Thymus (tissue), 14 donors: ENCODE results near the gene SLC25A25. TPM values are rescaled to one million over a fixed set of nuclear protein-coding genes. Genes with fewer than 3 reads are reported as not detected.
"Not testable (repeated sequence)": the region's sequence is repeated elsewhere in the genome, so short reads cannot be mapped to it uniquely, and the experiment has no call there.

Source experiments
- DNase-seq, 9 donors: peaks; one replicate each; pipeline ENCODE4 v3.0.0-alpha.2; 2013; ENCODE audit warnings: low spot score in 9 of 9, low read depth in 6 of 9, missing footprints in 1 of 9
- H3K27ac ChIP-seq, 2 donors: one replicate each; pipeline ENCODE4 v1.5.1; 2013; ENCODE audit warnings: control low read depth in 1 of 2, low read depth in 1 of 2, low read length in 1 of 2, mild to moderate bottlenecking in 1 of 2, moderate library complexity in 1 of 2
- H3K27me3 ChIP-seq, 2 donors: one replicate each; pipeline ENCODE4 v1.5.1; 2013; ENCODE audit warnings: low read length in 1 of 2; ENCODE audit not compliant: control insufficient read depth in 2 of 2, insufficient read depth in 1 of 2
- H3K36me3 ChIP-seq, 2 donors: one replicate each; pipeline ENCODE4 v1.5.1; 2013; ENCODE audit warnings: low read length in 1 of 2, mild to moderate bottlenecking in 1 of 2, moderate library complexity in 1 of 2; ENCODE audit not compliant: control insufficient read depth in 2 of 2, insufficient read depth in 2 of 2
- H3K4me1 ChIP-seq, 2 donors: one replicate each; pipeline ENCODE4 v1.5.1; 2013; ENCODE audit warnings: low read length in 2 of 2; ENCODE audit not compliant: control insufficient read depth in 2 of 2, insufficient read depth in 2 of 2
- H3K4me3 ChIP-seq, 2 donors: one replicate each; pipeline ENCODE4 v1.5.1; 2013; ENCODE audit warnings: low read length in 2 of 2, control low read depth in 1 of 2, mild to moderate bottlenecking in 1 of 2
- H3K9me3 ChIP-seq, 2 donors: one replicate each; pipeline ENCODE4 v1.5.1; 2013; ENCODE audit warnings: low read length in 1 of 2, mild to moderate bottlenecking in 1 of 2; ENCODE audit not compliant: control insufficient read depth in 2 of 2, insufficient read depth in 1 of 2
- WGBS: extraction: QIAGEN DNeasy Blood & Tissue Kit; methylation state at CpG from one replicate; pipeline ENCODE4 v1.1.7; 2013; 5-methylcytosine and 5-hydroxymethylcytosine counted together
- long read RNA-seq, 10 donors: transcript quantifications; one replicate each; lab custom pipeline, GENCODE V29; 2026
- polyA plus RNA-seq: library from polyadenylated mRNA; stranded (reverse); fragments of 200-250 nt; gene quantifications from one replicate; pipeline ENCODE4 v1.2.3, GENCODE V29; 2013
- total RNA-seq: library from RNA; stranded (reverse); fragments of 120-200 nt; gene quantifications from one replicate; pipeline ENCODE4 v1.2.4, GENCODE V29; 2013
- donor health status: healthy.

Gene SLC25A25
- 13.4 TPM for total RNA-seq
- polyA plus RNA-seq = 12.3 TPM
- long read RNA-seq, donor 1 = 0 reads
- long read RNA-seq, donor 2 = 0 reads
- long read RNA-seq, donor 3, transcript SLC25A25-203 (10 exons, 3,431 nt) = major isoform, 7 of 7 reads
- long read RNA-seq, donor 3, partial matches to known transcripts = 0 of 7 reads
- long read RNA-seq, donor 3, other reads (novel, unspliced or antisense) = 0 of 7 reads
- long read RNA-seq, donor 4, partial matches to known transcripts = 14 of 15 reads
- long read RNA-seq, donor 4, other reads (novel, unspliced or antisense) = 0 of 15 reads
- long read RNA-seq, donor 5, transcript SLC25A25-203 (10 exons, 3,431 nt) = major isoform, 5 of 8 reads
- long read RNA-seq, donor 5, partial matches to known transcripts = 0 of 8 reads
- long read RNA-seq, donor 5, other reads (novel, unspliced or antisense) = 0 of 8 reads
- long read RNA-seq, donor 6, partial matches to known transcripts = 0 of 2 reads
- long read RNA-seq, donor 6, other reads (novel, unspliced or antisense) = 0 of 2 reads
- long read RNA-seq, donor 7, partial matches to known transcripts = 0 of 2 reads
- long read RNA-seq, donor 7, other reads (novel, unspliced or antisense) = 0 of 2 reads
- long read RNA-seq, donor 8 = 0 reads
- long read RNA-seq, donor 9, partial matches to known transcripts = 0 of 3 reads
- long read RNA-seq, donor 9, other reads (novel, unspliced or antisense) = 0 of 3 reads
- long read RNA-seq, donor 10, transcript SLC25A25-203 (10 exons, 3,431 nt) = major isoform, 5 of 5 reads
- long read RNA-seq, donor 10, partial matches to known transcripts = 0 of 5 reads
- long read RNA-seq, donor 10, other reads (novel, unspliced or antisense) = 0 of 5 reads

- H3K9me3 ChIP-seq = peaks cover 0 to 7% of the 10 kb centered on the region in 2 donors
- WGBS = under 1% methylated on average over 67 of the region's 67 CpGs
- peaks cover 10 to 12% of the 10 kb centered on the region in 2 donors for H3K36me3 ChIP-seq
Observed at GRCh38 chr9:128067645-128068385, at the start of gene SLC25A25. SLC25A25 (plus strand) TSS chr9:128068232; CDS start chr9:128068320, 88 bp downstream.

GRCh38 chr9:128020692-128021091 lies 47.3 kb upstream of the SLC25A25 start:
- H3K4me3 ChIP-seq = no peak overlapping the region
- no peak for DNase-seq
- no peaks in the 10 kb centered on the region for H3K36me3 ChIP-seq
- peaks cover 16 to 58% of the 10 kb centered on the region in 2 donors for H3K4me1 ChIP-seq
- no peaks in the 10 kb centered on the region for H3K9me3 ChIP-seq
- no peaks in the 10 kb centered on the region for H3K27me3 ChIP-seq
- 96% methylated on average over 4 of the region's 4 CpGs for WGBS
- H3K27ac ChIP-seq = peak overlapping the region in 1 of 2 donors; percentile 43

More at GRCh38 chr9:128067645-128068385, at the start of gene SLC25A25:
- Histone ChIP-seq H3K27ac (peak within 1 kb of the TSS; percentile 98 to 99), H3K4me3 (peak within 1 kb of the TSS; percentile 77 to 82), H3K27me3 (no peaks in the 10 kb centered on the region), H3K4me1 (peaks cover 48 to 73% of the 10 kb centered on the region in 2 donors)
- DNase-seq = peak; percentile 97 to 100 (median 99)

GRCh38 chr9:128021098-128021497 lies 46.9 kb upstream of the SLC25A25 start:
- Histone ChIP-seq H3K36me3 (no peaks in the 10 kb centered on the region), H3K27me3 (no peaks in the 10 kb centered on the region), H3K9me3 (no peaks in the 10 kb centered on the region), H3K27ac (peak overlapping the region; percentile 40 to 49), H3K4me3 (no peak overlapping the region), H3K4me1 (peaks cover 20 to 62% of the 10 kb centered on the region in 2 donors)
- DNase-seq = no peak
- WGBS = 84% methylated on average over 1 of the region's 1 CpG

- H3K27ac ChIP-seq = peak overlapping the region; percentile 19 to 53
- WGBS = 82% methylated on average over 2 of the region's 2 CpGs
- H3K4me3 ChIP-seq = no peak overlapping the region
- no peaks in the 10 kb centered on the region for H3K9me3 ChIP-seq
- H3K4me1 ChIP-seq = peaks cover 37 to 80% of the 10 kb centered on the region in 2 donors
- H3K36me3 ChIP-seq = no peaks in the 10 kb centered on the region
- no peaks in the 10 kb centered on the region for H3K27me3 ChIP-seq
- no peak for DNase-seq
Observed at GRCh38 chr9:128022886-128023285, 45.1 kb upstream of the SLC25A25 start.

- 85% methylated on average over 12 of the region's 12 CpGs for WGBS
- peaks cover 40 to 88% of the 10 kb centered on the region in 2 donors for H3K4me1 ChIP-seq
- not testable (repeated sequence) for H3K27ac ChIP-seq, H3K9me3 ChIP-seq, DNase-seq, H3K27me3 ChIP-seq, H3K4me3 ChIP-seq, H3K36me3 ChIP-seq
Observed at GRCh38 chr9:128023671-128024070, 44.4 kb upstream of the SLC25A25 start.

GRCh38 chr9:128024761-128025308 lies 43.2 kb upstream of the SLC25A25 start:
- DNase-seq = peak in 1 of 9 donors; percentile 47
- no peaks in the 10 kb centered on the region for H3K9me3 ChIP-seq
- WGBS = 83% methylated on average over 5 of the region's 5 CpGs
- peak overlapping the region; percentile 96 to 98 for H3K27ac ChIP-seq
- H3K4me3 ChIP-seq = no peak overlapping the region
- no peaks in the 10 kb centered on the region for H3K27me3 ChIP-seq
- peaks cover 46 to 94% of the 10 kb centered on the region in 2 donors for H3K4me1 ChIP-seq
- H3K36me3 ChIP-seq = no peaks in the 10 kb centered on the region

GRCh38 chr9:128025736-128026135 lies 42.3 kb upstream of the SLC25A25 start:
- Histone ChIP-seq H3K27ac (peak overlapping the region; percentile 96 to 98), H3K27me3 (no peaks in the 10 kb centered on the region), H3K4me3 (peak overlapping the region; percentile 0 to 6), H3K4me1 (peaks cover 50 to 97% of the 10 kb centered on the region in 2 donors), H3K36me3 (no peaks in the 10 kb centered on the region), H3K9me3 (no peaks in the 10 kb centered on the region)
- peak in 1 of 9 donors; percentile 42 for DNase-seq
- 79% methylated on average over 4 of the region's 4 CpGs for WGBS

- no peaks in the 10 kb centered on the region for H3K9me3 ChIP-seq
- H3K27ac ChIP-seq = peak overlapping the region; percentile 96 to 98
- 13% methylated on average over 12 of the region's 12 CpGs for WGBS
- no peaks in the 10 kb centered on the region for H3K36me3 ChIP-seq
- peaks cover 56 to 97% of the 10 kb centered on the region in 2 donors for H3K4me1 ChIP-seq
- DNase-seq = peak; percentile 80 to 97 (median 90)
- H3K4me3 ChIP-seq = peak overlapping the region; percentile 0 to 6
- H3K27me3 ChIP-seq = no peaks in the 10 kb centered on the region
Observed at GRCh38 chr9:128026255-128026772, 41.7 kb upstream of the SLC25A25 start.
